GM10847 (cell line): ENCODE data around the gene LEKR1.

Experiments used
- POLR2A ChIP-seq: IDR thresholded peaks from 2 replicates; pipeline ENCODE4 v1.6.1; 2011; ENCODE audit not compliant: insufficient read length; ENCODE audit errors: extremely low read depth

The LEKR1 gene

GRCh38 chr3:157042226-157042625, 216.1 kb downstream of the LEKR1 start:
- no peak for TF ChIP-seq POLR2A

DNA sequence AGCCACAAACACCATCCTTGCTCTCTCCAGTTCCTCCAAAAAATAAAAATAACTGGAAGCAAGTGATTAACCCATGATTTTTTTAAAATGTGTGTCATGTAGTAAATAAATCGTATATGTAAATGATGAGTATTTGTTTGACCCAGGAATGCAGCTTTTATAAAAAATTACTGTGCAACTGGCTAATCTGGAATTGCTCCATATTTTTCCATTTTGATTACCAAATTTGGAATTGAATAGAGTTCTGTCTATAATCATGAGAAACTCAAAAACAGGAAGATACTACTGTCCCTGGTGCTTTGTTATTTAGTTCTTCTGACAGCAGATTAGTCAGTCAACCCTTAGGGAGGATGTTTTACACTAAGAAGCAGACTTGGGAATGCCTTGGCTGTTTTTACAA, 217.6 kb downstream of the LEKR1 start:
- TF ChIP-seq POLR2A, result no peak

GRCh38 chr3:157045238-157045850, 219.2 kb downstream of the LEKR1 start:
- TF ChIP-seq POLR2A, result no peak

- no peak for TF ChIP-seq POLR2A
Measured at GRCh38 chr3:157046520-157046919, 220.4 kb downstream of the LEKR1 start.

GRCh38 chr3:157051055-157051454, 224.9 kb downstream of the LEKR1 start:
- no peak for TF ChIP-seq POLR2A

DNA sequence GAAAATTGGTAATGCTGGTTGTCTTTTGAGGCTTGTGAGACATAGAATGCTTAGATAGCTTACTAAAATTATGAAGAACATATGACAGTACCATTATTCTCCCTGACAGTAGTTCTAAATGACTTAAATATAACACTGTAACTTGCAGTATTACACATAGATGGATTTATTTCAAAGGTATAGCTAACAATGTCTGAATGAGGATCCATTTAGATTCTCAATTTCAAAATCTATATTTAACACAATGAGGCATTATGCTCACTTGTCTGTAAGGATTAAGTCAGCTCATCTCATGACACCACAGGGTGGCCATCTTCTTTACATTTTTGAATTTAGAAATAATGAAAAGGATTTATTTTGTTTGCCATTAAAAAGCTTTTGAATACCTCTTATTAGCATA, 225.4 kb downstream of the LEKR1 start:
- no peak for TF ChIP-seq POLR2A

- TF ChIP-seq POLR2A, result no peak
Measured at GRCh38 chr3:157056035-157056434, 229.9 kb downstream of the LEKR1 start.

DNA sequence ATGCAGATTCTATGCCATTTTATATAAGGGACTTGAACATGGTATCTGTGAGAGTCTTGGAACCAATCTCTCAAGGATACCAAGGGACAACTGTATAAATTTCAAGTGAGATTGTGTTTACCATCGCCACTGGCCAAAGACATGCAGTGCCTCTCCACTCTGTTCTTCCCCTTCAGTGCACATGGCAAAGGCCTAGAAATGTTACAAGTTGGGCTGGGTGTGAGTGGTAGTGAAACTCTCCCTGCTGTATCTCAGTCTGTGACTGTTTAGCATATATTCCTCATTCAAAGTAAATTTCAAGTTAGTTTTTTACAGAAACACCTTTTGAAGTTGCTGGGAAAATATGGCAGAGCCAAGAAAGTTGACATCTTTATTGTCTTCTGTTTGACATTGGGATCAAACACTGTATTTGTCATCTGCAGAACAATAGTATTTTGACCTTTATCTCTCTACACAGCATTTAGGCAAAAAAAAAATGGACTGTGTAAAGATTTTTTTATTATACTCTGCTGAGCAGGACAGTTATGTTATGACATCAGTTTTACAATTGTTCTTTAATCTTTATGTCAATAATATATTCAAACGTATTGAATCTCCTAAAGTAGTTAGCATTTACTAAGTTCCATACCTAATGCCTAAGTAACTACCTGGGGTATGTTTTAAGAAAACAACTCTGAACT, 232.4 kb downstream of the LEKR1 start:
- TF ChIP-seq POLR2A, result no peak

DNA sequence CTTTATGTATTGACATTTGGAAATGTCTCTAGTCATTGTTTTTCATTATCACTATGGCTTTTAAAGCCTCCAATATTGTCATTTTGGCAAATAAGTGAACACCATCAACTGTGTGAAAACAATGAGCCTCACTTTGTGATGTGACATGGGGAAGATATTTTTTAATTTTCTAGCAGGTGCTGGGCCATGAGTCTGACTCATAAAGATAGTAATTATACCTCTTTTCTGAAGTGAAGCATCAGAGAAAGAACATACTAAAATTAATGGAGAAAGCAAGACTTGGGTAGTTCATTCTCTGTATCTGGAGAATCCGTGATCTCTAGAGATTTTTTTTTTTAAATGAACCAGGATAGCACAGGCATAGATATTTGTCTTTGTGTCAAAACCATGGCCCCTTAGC, 233.0 kb downstream of the LEKR1 start:
- TF ChIP-seq POLR2A, result no peak

DNA sequence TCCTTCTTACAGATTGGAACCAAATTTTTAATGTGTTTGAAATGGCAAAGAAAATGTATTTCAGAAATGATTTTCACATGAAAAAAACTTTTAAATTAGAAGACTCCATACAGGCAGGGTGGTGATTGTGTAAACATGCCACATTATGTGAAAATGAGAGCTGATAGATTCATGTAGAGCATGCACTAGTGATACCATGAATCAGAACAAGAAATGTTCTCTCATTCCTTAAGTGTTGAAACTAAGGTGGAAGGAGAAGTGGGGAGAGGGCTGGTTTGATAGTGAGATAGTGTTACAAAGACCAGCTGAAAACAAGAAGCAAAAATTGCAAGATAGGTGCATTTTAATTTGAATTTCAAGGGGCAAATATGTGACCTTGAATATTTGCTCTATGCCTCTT, 233.5 kb downstream of the LEKR1 start:
- TF ChIP-seq POLR2A, result no peak

- TF ChIP-seq POLR2A, result no peak
Measured at GRCh38 chr3:157061265-157061664, 235.1 kb downstream of the LEKR1 start.

- TF ChIP-seq POLR2A, result no peak
Measured at GRCh38 chr3:157063469-157063868, 237.3 kb downstream of the LEKR1 start.

DNA sequence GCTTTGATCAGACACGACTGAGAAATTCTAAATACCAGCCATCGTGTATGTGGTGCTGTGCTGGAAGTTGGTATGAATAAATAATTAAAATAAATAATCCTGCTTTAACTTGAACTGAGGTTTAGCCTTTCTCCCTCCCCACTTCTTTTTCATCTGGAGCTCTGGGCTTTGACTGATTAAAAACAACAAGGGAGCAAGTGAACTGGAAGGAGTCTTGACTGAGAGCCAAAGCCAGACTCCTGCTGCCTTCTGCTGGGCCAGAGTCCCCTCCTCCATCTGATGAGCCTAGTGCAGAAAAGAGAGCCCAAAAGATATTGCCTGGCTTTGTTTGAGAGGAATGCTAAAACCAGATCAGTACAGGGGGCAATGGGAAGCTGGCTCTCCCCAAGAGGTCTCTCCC, 237.8 kb downstream of the LEKR1 start:
- TF ChIP-seq POLR2A, result no peak

DNA sequence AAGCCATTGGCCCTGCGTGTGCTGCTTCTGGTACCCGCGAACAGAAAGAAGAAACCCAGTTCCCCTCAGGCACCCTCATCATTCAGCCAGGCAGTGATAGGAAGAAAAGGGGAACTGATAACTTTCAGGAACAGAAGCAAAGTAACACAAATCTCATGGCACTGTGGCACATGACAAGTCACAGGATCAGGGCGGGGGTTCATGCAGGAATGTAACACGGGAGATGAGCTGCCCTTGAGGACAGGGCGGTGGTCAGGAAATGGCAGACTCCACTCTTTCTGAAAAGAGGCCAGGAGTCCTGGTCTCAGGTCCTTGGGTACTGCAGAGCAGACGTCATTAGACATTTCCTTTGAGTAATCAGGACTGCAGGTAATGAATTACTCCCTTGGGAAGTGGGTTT, 238.2 kb downstream of the LEKR1 start:
- TF ChIP-seq POLR2A, result no peak

DNA sequence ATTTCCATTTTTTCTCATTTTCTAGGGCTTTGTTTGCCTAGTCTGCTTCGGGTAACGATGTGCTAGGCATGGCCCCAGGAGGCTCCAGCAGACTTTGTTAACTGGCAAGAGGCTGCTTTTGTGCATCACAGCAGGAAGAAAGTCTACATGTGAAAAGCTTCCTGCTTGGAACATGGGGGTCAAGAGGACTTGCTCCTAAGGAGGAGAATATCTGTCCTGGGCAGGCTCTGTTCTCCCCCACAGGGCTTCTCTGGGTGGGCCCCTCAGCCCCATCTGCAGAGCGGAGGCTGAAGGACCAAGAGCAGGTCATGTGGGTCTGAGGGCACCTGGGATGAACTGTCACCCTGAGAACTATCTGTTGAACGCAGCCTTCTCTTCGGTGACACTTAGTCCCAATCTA, 239.0 kb downstream of the LEKR1 start:
- TF ChIP-seq POLR2A, result no peak

DNA sequence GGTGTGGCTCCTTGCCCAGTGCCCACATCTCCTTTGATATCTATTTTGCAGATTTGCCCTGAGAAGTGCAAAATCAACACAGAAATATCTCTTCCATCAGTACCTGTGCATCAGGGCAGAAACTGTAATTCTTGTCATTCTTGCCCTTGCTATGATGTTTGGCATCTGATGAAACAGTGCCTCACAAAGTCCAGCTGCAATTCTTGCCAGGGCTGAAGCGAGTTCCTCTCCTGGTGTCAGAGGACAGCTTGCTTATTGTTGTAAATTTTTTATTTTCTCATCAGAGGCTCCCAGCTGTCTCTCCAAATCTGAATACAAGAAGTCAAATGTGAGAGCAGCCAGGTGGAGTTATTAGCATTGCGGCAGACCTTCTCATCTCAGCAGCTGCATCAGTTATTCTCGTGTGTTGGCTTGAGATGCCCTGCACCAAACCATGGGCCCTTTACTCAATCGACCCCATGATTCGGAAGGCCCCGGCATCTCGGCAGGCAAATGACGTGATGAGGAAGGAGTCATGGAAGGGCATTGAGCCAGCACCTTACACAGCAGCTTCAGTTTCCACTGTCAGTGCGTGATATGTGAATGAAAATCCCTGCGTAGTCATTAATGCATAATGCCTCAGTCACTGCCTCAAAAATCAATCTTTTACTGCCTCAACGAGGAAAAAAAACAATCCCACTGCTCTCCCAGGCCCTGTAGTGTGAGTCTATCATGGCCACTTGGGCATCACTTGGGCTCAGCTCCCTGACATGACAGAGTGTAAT, 240.4 kb downstream of the LEKR1 start:
- no peak for TF ChIP-seq POLR2A

- no peak for TF ChIP-seq POLR2A
Measured at GRCh38 chr3:157067114-157067513, 241.0 kb downstream of the LEKR1 start.

DNA sequence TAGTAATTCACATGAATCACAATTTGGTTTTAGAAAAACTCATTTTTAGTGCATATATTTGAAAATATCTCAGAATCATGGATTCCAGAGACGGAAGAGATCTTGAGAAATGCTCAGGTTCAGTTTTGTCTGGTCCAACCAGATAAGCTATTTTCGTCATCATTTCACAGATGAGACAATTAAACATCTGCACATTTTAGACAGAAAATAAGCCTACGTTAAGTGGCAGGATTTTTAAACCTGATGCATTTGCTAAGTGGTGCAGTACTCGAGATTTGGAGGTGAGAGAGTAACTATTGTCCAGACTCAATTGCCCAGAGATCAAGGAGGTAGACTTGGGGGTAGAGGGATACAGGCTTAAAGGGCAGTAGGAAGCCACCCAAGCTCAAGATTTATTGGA, 243.3 kb downstream of the LEKR1 start:
- TF ChIP-seq POLR2A, result no peak
